Fibroblast of skin of abdomen (primary cell): ENCODE measurements around the gene TMEM130.
A peak's percentile ranks its signal among the peaks of the same experiment; 100 is the strongest.

Experiments
- DNase-seq: peaks from one replicate; pipeline ENCODE4 v3.0.0-alpha.2; 2013

TMEM130 gene

DNA sequence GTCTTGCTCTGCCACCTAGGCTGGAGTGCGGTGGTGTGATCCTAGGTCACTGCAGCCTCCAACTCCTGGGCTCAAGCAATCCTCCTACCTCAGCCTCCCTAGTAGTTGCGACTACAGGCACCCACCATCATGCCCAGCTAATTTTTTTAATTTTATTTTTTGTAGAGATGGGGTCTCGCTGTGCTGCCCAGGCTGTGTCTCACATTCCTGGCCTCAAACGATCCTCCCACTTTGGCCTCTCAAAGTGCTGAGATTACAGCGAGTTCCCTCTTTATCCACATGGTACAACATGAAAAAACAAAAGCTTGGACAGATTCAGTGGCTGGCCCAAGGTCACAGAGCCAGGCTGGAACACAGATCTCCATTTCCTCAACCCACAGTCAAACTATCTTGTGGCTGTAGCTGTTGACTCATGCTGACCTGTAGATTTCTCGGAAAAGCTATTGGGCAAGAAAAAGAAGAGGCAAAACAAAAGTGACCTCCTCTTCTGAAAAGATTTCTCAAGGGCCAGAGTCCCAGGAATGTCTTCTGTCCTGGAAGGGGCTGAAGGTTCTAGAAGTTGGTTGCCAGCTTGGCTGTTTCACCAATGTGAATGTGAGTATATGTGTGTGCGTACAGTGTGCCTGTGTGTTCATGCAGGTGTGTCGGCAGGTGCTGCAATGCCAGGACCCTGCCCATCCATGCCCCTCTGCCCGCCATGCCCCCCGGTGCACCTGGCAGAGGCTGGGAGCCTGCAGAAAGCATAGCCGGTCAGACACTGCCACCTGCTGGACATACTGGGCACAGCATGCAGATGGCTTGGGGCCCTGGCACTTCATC lies 28.4 kb downstream of the TMEM130 start:
- peak; percentile 42 for DNase-seq

- DNase-seq = peak; percentile 28
Measured at GRCh38 chr7:98840722-98841121, 29.1 kb downstream of the TMEM130 start.

GRCh38 chr7:98840096-98840495 lies 29.7 kb downstream of the TMEM130 start:
- DNase-seq = no peak

DNA sequence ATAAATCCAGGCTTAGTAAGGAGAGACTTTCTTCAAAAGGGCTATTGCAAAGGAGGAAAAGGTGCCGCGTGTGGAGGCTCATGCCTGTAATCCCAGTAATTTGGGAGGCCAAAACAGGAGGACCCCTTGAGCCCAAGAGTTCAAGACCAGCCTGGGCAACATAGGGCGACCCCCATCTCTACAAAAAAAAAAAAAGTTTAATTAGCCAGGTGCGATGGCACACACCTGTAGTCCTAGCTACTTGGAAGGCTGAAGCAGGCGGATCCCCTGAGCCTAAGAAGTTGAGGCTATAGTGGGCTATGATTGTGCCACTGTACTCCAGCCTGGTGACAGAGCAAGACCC lies 32.2 kb downstream of the TMEM130 start:
- no peak for DNase-seq

GRCh38 chr7:98836811-98837629 lies 32.8 kb downstream of the TMEM130 start:
- peak; percentile 30 for DNase-seq

DNA sequence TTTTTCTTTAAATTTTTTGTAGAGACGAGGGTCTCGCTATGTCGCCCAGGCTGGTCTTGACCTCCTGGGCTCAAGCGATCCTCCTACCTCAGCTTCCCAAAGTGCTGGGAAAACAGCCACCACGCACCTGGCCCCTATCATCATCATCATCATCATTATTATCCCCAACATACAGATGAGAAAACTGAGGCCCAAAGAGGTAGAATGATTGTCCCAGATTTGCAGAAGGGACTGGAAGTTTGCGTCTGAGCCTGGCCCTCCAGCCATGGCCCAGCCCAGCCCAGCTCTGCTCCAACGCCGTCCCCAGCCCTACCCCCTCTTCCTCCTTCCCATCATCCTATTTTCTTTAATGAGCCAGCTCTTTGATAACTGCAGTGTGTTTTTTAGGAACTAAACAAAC lies 34.9 kb downstream of the TMEM130 start:
- DNase-seq = no peak

DNA sequence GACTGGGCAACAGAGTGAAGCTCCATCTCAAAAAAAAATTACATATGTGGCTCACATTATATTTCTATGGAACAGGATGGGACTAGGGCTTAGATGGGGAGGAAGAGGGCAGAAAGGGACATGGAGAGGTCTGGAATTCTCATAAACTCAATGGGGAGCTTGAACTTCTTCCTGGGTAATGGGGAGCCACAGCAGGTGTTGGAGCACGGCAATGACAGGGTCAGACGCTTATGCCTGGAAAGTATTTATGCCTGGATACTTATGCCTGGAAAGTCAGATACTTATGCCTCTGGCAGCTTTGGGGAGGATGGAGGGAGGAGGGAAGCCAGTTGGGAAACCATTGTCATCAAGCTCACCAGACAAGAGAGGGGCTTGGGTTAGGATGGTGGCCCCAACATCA lies 36.8 kb downstream of the TMEM130 start:
- DNase-seq = no peak

DNA sequence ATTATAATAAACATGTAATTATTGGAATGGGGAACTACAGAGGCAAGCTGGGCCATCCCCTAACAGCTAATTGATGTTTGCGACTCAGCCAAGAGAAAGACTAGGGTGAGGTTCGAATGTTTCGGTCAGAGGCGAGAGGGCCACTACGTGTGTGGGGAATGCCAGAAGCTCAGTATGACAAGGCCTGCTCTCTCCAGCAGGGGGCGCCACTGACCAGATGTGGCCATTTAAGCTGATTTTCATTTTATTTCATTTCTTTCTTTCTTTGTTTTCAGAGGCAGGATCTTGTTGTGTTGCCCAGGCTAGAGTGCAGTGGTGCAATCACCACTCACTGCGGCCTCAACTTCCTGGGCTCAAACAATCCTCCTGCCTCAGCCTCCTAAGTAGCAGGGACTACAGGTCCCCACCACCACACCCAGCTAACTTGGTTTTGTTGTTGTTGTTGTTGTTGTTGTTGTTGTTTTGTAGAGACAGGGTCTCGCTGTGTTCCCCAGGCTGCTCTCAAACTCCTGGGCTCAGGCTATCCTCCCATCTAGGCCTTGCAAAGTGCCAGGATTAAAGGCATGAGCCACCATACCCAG lies 38.1 kb downstream of the TMEM130 start:
- DNase-seq = peak; percentile 20

DNA sequence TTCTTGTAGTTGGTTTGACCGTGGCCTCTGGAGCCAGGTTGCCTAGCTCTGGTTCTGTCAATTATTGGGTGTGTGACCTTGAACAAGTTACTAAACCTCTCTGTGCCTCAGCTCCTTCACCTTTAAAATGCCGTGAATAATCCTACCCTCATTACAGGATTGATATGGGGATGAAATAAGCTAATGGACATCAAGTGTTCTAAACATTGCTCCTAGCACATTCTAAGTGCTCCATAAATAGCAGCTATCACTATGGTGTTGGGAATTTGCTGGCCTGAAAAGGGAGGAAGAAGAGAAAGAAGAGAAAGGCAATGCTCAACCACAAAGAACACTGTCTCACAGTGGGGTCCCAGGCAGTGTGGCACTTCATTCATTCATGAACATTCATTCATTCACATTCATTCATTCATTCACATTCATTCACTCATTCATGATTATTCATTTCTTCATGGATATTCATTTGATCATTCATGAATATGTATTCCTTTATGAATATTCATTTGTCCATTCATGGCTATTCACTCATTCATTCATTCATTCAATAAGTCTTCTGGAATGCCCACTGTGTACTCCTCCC lies 38.8 kb downstream of the TMEM130 start:
- DNase-seq = no peak

DNA sequence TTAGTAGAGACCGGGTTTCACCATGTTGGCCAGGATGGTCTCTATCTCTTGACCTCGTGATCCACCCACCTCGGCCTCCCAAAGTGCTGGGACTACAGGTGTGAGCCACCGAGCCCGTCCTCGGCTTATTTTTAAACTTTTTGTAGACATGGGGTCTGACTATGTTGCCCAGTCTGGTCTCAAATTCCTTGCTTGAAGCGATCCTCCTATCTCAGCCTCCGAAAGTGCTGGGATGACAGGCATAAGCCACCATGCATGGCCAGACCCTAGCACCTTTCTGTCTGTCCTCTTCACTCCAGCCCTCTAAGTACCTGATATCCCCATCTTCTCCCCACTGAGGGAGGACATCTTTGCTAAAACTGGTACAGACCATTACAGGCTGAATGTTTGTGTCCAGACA lies 41.4 kb downstream of the TMEM130 start:
- no peak for DNase-seq

DNA sequence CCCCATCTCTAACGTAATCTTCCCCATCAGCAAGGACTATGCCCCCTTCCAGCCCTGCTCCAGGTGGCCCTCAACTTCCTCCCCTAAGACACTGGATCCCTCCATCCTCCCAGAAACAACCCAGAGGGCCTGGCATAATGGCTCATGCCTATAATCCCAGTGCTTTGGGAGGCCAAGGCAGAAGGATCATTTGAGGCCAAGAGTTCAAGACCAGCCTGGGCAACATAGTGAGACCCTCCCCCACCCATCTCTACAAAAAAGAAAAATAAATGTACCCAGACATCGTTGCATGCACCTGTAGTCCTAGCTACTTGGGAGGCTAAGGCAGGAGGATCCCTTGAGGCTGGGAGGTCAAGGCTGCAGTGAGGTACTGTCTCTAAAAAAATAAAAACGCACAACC lies 42.6 kb downstream of the TMEM130 start:
- no peak for DNase-seq

- no peak for DNase-seq
Measured at GRCh38 chr7:98826811-98827231, 43.0 kb downstream of the TMEM130 start.

DNA sequence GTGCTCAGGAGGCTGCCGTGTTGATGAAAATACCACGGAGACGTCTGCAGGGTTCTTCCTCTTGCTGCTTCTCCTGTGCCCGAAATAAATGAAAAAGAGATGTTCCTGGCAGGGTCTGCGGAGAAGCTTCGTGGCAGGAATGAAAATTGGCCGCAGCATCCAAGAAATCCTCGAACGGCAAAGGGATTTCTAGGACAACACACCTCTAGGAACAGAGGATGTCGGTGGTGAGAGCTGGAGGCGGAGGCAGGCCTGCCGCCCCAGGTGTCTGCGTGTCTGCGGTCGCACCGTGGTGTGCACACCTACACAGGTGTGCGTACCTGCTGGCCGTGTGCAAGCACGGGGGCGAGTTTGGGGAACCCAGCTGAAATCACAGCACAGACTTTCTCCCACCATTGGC lies 43.4 kb downstream of the TMEM130 start:
- DNase-seq = no peak

- no peak for DNase-seq
Measured at GRCh38 chr7:98823226-98823625, 46.6 kb downstream of the TMEM130 start.

GRCh38 chr7:98821348-98821747 lies 48.5 kb downstream of the TMEM130 start:
- no peak for DNase-seq

- no peak for DNase-seq
Measured at GRCh38 chr7:98816967-98817710, 52.7 kb downstream of the TMEM130 start.

GRCh38 chr7:98816241-98816640 lies 53.6 kb downstream of the TMEM130 start:
- DNase-seq = no peak

DNA sequence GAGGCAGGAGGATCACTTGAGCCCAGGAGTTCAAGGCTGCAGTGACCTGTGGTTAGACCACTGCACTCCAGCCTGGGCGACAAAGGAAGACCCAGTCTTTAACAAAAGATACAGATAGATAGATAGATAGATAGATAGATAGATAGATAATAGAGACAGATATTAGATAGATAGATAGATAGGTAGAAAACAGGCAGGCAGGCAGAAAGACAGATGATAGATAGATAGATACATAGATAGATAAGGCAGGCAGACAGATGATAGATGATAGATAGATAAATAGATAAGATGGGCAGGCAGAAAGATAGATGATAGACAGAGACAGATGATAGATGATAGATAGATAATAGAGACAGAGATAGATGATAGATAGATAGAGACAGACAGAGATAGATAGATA lies 54.5 kb downstream of the TMEM130 start:
- DNase-seq = no peak

DNA sequence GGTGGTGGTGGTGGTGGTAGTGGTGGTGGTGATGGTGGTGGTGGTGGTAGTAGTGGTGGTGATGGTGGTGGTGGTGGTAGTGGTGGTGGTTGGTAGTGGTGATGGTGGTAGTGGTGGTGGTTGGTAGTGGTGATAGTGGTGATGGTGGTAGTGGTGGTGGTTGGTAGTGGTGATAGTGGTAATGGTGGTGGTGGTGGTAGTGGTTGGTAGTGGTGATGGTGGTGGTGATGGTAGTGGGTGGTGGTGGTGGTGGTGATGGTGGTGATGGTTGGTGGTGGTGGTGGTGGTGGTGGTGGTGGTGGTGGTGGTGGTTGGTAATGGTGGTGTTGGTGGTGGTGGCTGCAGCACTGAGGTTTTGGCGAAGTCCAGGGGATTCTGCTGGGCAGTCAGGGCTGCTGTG lies 58.5 kb downstream of the TMEM130 start:
- no peak for DNase-seq

DNA sequence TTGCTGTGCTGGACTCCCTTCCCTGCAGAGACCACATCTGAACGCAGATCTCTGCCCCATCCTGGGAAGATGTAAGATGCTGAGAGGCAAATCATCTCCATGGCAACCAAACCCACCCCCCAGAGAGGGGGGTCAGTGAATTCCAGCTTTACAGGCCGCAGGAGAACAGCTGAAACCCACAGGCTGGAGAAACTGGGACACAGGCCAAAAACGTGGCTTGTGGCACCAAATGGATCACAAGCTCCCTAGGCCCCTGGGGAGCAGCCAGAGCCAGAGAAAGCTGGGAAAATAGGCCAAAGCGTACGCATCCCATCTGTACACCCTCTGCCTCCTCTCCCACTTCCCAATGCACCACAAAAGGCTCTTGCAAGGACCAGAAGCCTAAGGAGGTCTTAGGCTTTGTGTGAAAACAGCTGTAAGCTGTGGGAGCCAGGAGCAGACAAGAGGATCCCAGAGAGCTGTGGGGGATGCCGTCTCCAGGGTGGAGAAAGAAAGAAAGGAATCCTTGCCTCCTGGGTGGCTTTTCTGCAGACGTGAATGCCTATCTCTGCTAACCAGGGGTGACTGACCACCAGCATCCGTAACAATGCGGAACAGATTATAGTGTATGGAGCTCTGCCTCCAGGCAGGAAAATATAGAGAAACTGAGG lies 59.5 kb downstream of the TMEM130 start:
- DNase-seq = peak; percentile 70

DNA sequence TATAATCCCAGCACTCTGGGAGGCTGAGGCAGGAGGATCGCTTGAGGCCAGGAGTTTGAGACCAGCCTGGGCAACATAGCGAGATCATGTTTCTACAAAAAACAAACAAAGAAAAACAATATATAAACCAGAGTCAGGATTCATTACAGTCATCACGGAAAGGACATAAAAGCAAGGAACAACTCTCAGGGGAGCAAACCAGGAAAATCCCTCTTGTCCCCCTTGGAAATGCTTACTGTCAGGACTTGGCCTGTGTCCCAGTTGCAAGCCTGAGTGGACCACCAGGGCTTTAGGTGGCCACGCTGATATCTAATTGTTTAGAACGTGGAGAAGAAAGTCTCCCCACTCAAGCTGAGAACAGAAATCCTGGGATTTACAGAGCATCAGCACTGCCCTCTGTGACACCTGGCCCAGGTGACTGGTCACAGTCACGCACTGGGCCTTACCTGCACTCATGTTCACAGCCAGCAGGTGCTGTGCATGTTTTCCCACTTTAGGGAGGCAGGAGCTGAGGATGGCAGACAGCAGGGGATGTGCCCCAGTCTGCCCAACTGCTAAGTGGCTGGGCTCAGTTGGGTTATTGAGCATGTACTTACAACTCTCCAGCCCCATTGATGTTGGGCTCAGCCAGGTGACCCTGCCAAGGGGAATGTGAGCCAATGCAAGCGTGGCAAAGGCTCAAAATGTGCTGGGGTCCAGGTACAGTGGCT lies 60.9 kb downstream of the TMEM130 start:
- DNase-seq = no peak
